HG02759 (cell line): ENCODE data around the gene OR6K2.
"Not testable (repeated sequence)": the region's sequence is repeated elsewhere in the genome, so short reads cannot be mapped to it uniquely, and the experiment has no call there.

Source experiments
- ATAC-seq: cut with Tn5 transposase; IDR thresholded peaks from one replicate; pipeline ENCODE4 v1.9.1; 2021; ENCODE audit warnings: mild to moderate bottlenecking, moderate library complexity; ENCODE audit not compliant: unreplicated experiment

The OR6K2 gene

GRCh38 chr1:158700552-158700951 is at the start of gene OR6K2:
Gene OR6K2 (minus strand): TSS chr1:158700652. CDS start chr1:158700652, 0 bp downstream.
- no peak for ATAC-seq

DNA sequence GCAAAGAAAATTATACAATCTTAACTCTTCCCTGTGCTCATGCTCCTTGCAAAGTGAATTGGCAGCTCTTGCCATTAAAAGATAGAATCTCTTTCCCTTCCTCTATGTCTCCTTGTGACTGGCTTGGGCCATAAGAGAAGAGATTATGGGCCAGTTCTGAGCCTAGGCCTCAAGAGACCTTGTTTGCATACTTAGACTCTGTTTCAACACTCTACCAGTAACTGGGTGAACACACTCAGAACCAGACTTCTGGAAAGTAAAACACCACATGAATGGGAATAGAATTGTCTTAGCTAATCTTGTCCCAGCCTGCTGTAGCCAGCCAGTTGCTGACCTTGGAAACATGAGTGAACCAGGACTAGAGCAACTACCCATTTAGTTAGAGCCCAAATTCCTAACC is 35.4 kb upstream of the OR6K2 start:
- ATAC-seq = no peak

DNA sequence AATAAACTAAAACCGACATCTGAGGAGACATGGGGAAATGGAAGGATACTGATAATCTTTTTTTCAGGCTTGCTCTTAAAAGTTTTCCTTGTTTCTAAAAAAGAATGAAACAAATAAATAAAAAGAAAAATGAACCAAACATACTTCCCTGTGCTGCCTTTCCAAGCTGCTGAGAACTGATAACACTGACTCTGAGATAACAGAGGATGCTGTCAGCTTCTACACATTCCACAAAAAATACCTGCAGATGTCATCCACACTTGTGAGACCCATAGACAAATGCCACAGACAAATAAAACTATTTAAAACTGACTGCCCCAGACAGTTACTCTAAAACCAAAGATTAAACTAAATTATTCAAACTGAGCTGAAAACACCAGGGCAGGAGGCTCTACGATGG is 32.1 kb upstream of the OR6K2 start:
- no peak for ATAC-seq

- no peak for ATAC-seq
These were observed 31.3 kb upstream of the OR6K2 start for GRCh38 chr1:158731707-158732106.

DNA sequence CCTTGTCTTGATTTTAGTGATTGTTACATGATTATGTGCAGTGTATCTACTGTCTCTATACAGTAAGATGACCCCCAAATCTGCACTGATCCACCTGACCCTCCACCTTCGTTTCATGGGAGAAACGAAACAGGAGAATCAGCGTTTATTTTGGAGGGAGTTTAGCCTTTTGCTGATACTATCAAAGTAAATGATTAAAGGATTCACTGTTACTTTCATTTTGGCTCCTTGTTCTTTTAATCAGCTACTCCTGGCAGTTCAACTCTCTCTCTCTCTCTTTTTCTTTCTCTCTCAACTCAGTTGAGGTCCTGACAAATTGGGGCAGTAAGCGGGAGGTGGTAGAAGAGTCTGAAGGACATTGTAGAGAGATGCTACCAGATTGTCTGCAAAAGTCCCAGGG is 30.0 kb upstream of the OR6K2 start:
- no peak for ATAC-seq

DNA sequence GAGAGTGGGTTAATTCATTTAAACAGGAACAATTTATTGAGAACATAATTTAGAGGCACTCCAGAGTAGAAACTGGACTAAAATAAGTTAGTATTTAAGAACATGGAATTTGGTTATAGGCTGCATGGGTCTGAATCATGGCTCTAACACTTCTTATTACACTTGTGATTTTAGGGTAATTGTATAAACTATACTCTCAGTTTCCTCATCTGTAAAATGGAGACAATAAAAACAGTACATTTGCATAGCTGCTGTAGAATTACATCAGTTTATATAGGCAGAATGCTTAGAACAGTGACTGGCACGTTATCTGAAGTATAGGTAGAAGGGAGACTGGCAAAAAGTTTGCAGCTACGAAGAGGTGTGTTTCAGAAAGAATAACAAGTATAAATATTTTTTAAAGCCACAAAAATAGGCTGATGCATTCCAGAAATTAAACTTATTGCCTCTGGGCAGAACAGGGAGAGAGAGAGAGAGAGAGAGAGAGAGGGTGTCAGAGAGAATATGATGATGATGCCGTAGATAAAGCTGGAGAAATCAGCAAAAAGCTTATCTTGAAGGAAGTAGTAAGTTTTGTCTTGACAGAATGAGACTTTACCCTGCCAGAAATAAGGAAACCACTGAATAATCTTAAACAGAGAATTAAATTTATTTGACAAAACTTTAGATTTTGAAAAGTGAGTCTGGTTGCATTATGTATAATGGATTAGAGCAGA is 28.2 kb upstream of the OR6K2 start:
- no peak for ATAC-seq

DNA sequence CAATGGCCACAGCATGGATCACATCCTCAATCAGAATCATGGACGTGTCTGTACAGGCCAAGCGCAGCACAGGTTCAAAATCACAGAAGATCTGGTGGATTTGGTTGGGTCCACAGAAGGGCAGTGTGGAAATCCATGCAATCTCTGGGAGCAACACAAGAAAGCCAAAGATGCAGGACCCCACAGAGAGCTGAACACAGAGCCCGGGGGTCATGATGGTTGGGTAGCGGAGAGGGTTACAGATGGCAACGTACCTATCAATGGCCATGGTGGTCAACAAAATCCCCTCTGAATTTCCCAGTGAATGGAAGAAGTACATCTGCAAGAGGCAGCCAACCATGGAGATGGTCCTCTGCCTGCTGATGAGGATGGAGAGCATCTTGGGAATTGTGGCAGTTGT is 24.0 kb upstream of the OR6K2 start:
- no peak for ATAC-seq

DNA sequence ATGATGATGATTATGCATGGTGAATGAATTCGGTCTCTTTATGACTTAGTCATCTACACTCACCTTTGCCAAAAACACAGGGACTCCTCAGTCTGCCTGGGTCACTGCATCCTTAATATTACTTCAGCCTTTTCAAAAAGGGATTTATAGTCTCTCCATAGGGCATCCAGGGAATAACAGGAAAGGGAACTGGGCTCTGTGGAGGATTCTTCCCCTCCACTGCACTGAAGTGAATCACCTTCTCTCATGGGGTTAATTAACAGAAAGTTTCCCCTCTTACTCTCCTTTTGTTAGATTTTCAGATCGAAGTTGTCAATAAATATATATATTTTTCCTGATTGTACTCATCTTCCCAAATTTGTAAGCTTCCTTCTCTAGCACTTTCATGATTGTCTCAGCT is 20.2 kb upstream of the OR6K2 start, which contains the start of gene OR6K3:
Gene OR6K3, minus strand, starts transcription at position 101 of the 400 bp plus-strand sequence. CDS start 2,605 bp downstream, outside the sequence.
- ATAC-seq = no peak

DNA sequence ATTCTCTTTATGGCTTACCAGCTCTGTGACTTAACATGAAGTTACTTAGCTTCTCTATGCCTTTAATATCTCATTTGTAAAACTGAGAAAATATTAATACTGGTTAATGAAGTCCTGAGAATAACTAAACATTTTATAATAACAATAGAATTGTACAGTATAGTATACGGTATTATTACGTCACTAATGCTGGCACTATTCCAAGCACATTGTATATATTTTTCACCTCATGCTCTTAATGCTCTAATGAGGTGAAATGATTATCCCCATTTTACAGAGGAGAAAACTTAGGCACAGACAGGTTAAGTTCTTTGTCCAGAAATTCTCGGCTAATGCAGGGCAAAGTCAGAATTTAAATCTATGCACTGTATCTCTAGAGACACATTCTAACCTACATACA is 19.2 kb upstream of the OR6K2 start:
- ATAC-seq = no peak

- ATAC-seq = no peak
These were observed 16.9 kb upstream of the OR6K2 start for GRCh38 chr1:158717344-158717743.

DNA sequence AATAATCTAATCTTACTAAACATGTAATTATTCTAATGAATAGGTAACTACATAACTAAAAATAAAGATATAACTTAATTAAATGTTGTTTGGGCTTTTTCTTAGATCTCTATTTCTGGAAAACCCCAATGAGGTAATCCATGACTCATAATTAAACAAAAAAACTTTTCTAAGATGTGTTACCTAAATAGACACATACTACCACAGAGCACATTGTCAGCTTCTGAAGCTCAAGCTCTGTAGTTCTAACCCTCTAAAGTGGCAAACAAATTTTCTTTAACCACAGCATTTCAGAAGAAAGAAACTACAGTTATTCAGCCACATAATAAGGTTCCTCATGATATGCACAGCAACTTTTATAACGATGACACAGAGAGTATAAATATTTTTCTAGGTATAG is 15.9 kb upstream of the OR6K2 start:
- peak; percentile 67 for ATAC-seq

GRCh38 chr1:158714754-158715153 is 14.3 kb upstream of the OR6K2 start:
- ATAC-seq = no peak

DNA sequence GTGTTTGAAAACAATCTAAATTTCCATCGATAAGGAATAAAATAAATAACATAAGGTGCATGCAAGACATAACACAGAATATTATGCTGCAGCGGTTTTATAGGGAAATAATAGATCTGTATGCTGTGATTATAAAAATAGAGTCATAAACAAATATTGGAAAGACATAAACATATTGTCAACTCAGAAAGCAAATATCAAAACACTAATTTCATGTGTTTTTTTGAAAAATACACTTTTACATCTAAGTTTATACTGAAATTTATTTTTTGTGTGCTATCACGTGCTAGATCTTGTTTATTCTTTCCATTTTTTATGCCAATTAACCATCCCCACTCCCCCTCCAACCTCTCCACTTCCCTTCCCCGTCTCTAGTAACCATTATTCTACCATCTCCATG is 10.6 kb upstream of the OR6K2 start:
- ATAC-seq = no peak

DNA sequence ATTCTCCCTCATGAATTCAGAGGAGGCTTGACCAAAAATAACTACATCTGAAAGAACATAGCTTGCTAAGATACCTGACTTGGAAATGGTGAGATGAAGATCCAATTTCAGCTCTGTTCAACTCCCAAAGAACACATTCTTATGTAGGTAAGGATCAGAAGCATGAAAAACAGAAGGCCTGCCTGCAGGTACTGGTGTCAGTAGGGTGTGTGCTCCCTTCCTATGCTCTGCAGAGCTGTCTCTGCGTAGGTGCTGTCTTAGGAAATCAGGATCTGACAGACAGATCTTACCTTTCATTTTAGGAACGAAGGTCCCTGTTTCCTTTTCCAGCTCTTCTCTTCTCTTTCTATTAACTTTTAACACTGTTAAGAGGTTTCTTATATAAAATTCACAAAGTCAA is 5.6 kb upstream of the OR6K2 start:
- no peak for ATAC-seq

DNA sequence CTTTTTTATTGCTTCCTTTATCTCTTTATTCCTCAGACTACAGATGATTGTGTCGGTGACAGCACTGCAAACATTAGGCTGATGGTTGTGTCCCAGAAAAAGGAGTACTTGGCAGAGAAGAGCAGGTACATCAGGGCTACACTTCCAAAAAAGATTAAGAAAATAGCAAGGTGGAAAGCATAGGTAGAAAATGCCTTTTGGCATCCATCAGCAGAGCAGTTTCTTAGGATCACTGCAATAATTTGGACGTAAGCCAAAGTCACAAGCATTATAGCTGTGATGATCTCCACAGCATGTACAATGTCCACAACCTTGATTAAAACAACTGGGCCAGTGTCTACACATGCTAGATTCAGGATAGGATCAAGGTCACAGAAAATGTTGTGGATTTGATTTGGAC is 5.9 kb downstream of the OR6K2 start:
- no peak for ATAC-seq

GRCh38 chr1:158692356-158692755 is 8.1 kb downstream of the OR6K2 start:
- ATAC-seq = no peak

- ATAC-seq = no peak
These were observed 8.5 kb downstream of the OR6K2 start for GRCh38 chr1:158691907-158692306.

GRCh38 chr1:158691149-158691548 is 9.3 kb downstream of the OR6K2 start:
- ATAC-seq = not testable (repeated sequence)

GRCh38 chr1:158689875-158690274 is 10.6 kb downstream of the OR6K2 start:
- no peak for ATAC-seq

GRCh38 chr1:158689110-158689509 is 11.3 kb downstream of the OR6K2 start:
- no peak for ATAC-seq

DNA sequence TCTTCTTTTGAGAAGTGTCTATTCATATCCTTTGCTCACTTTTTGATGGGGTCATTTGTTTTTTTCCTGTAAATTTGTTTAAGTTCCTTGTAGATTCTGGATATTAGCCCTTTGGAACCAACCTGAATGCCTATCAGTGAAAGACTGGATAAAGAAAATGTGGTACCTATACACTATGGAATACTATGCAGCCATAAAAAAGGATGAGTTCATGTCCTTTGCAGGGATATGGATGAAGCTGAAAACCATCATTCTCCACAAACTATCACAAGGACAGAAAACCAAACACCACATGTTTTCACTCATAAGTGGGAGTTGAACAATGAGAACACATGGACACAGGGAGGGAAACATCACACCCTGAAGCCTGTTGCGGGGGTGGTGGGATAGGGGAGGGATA is 12.1 kb downstream of the OR6K2 start:
- ATAC-seq = not testable (repeated sequence)

GRCh38 chr1:158687037-158687436 is 13.4 kb downstream of the OR6K2 start:
- ATAC-seq = no peak
